Sigmoid colon (tissue), 4 donors: ENCODE measurements around the gene TTLL11.

Experiments used
- POLR2A ChIP-seq, 2 donors: fragments of 450-650 bp; IDR thresholded peaks; one replicate each; pipeline ENCODE4 v1.6.1; 2016; ENCODE audit warnings: antibody characterized with exemption in 2 of 2, mild to moderate bottlenecking in 2 of 2, moderate library complexity in 2 of 2
- POLR2AphosphoS5 ChIP-seq, 4 donors: sonication (generic); formaldehyde crosslinking; IDR thresholded peaks; one replicate each; pipeline ENCODE4 v1.6.1; 2017; ENCODE audit warnings: antibody characterized with exemption in 4 of 4
- TF ChIP-seq, protein P1 (sequence below), 4 experiments: fragments of 450-650 bp in 3 of 4; fragments of 200-600 bp in 1 of 4; IDR thresholded peaks; one replicate each; pipeline ENCODE4 v1.5.1; 2016 to 2019; ENCODE audit warnings: antibody characterized with exemption in 4 of 4, mild to moderate bottlenecking in 3 of 4, moderate library complexity in 2 of 4

DNA sequence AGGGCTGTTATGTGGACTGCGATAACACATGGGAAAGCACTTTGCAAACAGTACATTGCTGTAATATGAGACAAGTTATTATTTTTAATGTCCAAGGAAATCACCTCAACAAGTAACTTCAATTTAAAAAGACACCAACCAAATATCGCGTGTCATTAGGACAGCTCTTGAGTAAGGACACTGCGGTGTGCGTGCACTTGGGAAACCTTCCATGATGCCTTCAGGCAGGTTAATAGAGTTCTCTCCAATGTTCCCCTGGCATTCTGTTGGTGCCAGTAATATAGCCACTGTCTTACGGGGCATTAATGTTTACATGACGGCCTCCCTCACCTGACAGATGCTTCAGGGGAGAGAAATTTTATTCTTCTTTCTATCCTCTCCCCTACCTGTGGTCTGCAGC, 42.9 kb downstream of the TTLL11 start:
- TF ChIP-seq, protein P1, sequence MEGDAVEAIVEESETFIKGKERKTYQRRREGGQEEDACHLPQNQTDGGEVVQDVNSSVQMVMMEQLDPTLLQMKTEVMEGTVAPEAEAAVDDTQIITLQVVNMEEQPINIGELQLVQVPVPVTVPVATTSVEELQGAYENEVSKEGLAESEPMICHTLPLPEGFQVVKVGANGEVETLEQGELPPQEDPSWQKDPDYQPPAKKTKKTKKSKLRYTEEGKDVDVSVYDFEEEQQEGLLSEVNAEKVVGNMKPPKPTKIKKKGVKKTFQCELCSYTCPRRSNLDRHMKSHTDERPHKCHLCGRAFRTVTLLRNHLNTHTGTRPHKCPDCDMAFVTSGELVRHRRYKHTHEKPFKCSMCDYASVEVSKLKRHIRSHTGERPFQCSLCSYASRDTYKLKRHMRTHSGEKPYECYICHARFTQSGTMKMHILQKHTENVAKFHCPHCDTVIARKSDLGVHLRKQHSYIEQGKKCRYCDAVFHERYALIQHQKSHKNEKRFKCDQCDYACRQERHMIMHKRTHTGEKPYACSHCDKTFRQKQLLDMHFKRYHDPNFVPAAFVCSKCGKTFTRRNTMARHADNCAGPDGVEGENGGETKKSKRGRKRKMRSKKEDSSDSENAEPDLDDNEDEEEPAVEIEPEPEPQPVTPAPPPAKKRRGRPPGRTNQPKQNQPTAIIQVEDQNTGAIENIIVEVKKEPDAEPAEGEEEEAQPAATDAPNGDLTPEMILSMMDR (IDR thresholded peaks at IDR 0.05), result no peak
- TF ChIP-seq POLR2AphosphoS5 (IDR thresholded peaks at IDR 0.05) (no peak), POLR2A (IDR thresholded peaks at IDR 0.05) (no peak)
